ENCODE data around the gene RBP2. TPM values are rescaled to one million over a fixed set of nuclear protein-coding genes. Genes with fewer than 3 reads are reported as not detected.

RBP2 gene
- polyA plus RNA-seq, 3 donors: not detected

DNA sequence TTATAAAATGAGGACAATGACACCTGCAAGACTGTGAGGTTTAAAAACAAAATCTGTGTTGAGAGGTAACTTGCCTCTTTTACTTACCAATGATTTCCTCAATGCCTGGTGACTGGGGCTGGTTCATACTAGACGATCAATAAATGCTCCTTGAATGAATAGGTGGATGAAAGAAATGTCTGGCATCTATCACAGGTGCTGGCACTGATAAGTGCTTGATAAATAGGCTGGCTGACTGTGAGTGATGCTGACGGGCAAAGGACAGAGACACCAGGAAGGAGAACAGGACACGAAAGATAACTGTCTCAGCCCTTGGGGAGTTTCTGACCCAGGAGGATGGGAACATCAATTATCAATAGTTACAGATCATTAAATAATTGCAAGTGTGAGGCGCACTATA is 31.9 kb downstream of the RBP2 start:
- H3K4me2 ChIP-seq (replicated peaks; ENCODE audit: extremely low read depth, low read length, poor library complexity, severe bottlenecking): no peak overlapping the region
- H3K9me3 ChIP-seq (replicated peaks in 1 of 2; ENCODE audit: control insufficient read depth in 1 of 2, insufficient read depth in 1 of 2, low read length in 2 of 2): no peaks in the 10 kb centered on the region
- no peaks in the 10 kb centered on the region for H4K20me1 ChIP-seq (ENCODE audit: insufficient read depth, low read length)
- TF ChIP-seq, protein P1, sequence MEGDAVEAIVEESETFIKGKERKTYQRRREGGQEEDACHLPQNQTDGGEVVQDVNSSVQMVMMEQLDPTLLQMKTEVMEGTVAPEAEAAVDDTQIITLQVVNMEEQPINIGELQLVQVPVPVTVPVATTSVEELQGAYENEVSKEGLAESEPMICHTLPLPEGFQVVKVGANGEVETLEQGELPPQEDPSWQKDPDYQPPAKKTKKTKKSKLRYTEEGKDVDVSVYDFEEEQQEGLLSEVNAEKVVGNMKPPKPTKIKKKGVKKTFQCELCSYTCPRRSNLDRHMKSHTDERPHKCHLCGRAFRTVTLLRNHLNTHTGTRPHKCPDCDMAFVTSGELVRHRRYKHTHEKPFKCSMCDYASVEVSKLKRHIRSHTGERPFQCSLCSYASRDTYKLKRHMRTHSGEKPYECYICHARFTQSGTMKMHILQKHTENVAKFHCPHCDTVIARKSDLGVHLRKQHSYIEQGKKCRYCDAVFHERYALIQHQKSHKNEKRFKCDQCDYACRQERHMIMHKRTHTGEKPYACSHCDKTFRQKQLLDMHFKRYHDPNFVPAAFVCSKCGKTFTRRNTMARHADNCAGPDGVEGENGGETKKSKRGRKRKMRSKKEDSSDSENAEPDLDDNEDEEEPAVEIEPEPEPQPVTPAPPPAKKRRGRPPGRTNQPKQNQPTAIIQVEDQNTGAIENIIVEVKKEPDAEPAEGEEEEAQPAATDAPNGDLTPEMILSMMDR (IDR thresholded peaks at IDR 0.05): no peak
- H3K4me3 Mint-ChIP-seq: no peak overlapping the region
- H3K4me3 ChIP-seq (replicated peaks in 1 of 3; ENCODE audit: low read depth in 2 of 3, low read length in 3 of 3): no peak overlapping the region
- no peaks in the 10 kb centered on the region for H3K79me2 ChIP-seq (ENCODE audit: insufficient read depth, low read length)
- H3K4me1 ChIP-seq (ENCODE audit: control insufficient read depth in 1 of 2, insufficient read depth in 2 of 2, low read length in 2 of 2): no peaks in the 10 kb centered on the region
- H3K9ac ChIP-seq (ENCODE audit: insufficient read depth, low read length, poor library complexity, severe bottlenecking): no peak overlapping the region
- intact Hi-C loops (cut with micrococcal nuclease): no loop called here
- no peak for DNase-seq
- H3K27ac Mint-ChIP-seq: no peak overlapping the region
- H3K36me3 Mint-ChIP-seq: no peaks in the 10 kb centered on the region
- peaks cover 0 to 2% (median 0%) of the 10 kb centered on the region in 3 donors for H3K27me3 Mint-ChIP-seq (ENCODE audit: low read depth in 3 of 3)
- H3K4me1 Mint-ChIP-seq: no peaks in the 10 kb centered on the region
- WGBS (ENCODE audit: insufficient coverage): no CpG with 5 or more reads among the region's 4 CpGs
- H3K27me3 ChIP-seq (ENCODE audit: control insufficient read depth in 2 of 2, insufficient read depth in 2 of 2, low read length in 2 of 2): no peaks in the 10 kb centered on the region
- no peaks in the 10 kb centered on the region for H3K9me3 Mint-ChIP-seq
- H3K36me3 ChIP-seq (replicated peaks in 1 of 2; ENCODE audit: control insufficient read depth in 1 of 2, insufficient read depth in 2 of 2, low read length in 2 of 2): no peaks in the 10 kb centered on the region
- H2AFZ ChIP-seq (ENCODE audit: insufficient read depth, low read depth, low read length, poor library complexity, severe bottlenecking): no peak overlapping the region
- no peak overlapping the region for H3K27ac ChIP-seq (ENCODE audit: low read depth in 1 of 2, low read length in 2 of 2)

DNA sequence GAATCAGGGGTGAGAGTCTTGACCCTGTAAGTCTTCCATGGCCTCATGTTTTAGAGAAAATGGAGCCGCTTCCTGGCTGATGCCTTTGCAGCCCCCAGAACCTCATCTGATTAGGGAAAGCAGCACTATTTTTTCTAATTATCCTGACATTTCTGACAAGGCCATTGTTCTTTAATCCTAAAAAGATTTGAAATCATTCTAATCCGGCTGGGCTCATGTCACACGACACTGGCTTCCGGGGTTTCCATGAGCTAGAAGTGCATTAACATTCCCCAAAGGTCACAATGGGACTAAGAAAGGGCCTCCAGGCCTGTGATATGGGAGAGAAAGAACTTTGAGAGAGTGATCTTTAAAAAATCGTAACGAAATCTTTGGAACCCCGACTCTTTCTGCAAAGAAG is 33.1 kb downstream of the RBP2 start:
- no peaks in the 10 kb centered on the region for H3K9me3 ChIP-seq (replicated peaks in 1 of 2; ENCODE audit: control insufficient read depth in 1 of 2, insufficient read depth in 1 of 2, low read length in 2 of 2)
- H3K4me3 Mint-ChIP-seq: no peak overlapping the region
- 96% methylated on average over 5 of the region's 7 CpGs for WGBS (ENCODE audit: insufficient coverage)
- H3K4me1 Mint-ChIP-seq: no peaks in the 10 kb centered on the region
- no peak overlapping the region for H2AFZ ChIP-seq (ENCODE audit: insufficient read depth, low read depth, low read length, poor library complexity, severe bottlenecking)
- no peaks in the 10 kb centered on the region for H3K27me3 ChIP-seq (ENCODE audit: control insufficient read depth in 2 of 2, insufficient read depth in 2 of 2, low read length in 2 of 2)
- H3K4me1 ChIP-seq (ENCODE audit: control insufficient read depth in 1 of 2, insufficient read depth in 2 of 2, low read length in 2 of 2): no peaks in the 10 kb centered on the region
- H3K79me2 ChIP-seq (ENCODE audit: insufficient read depth, low read length): no peaks in the 10 kb centered on the region
- no peak overlapping the region for H3K4me2 ChIP-seq (replicated peaks; ENCODE audit: extremely low read depth, low read length, poor library complexity, severe bottlenecking)
- intact Hi-C loops (cut with micrococcal nuclease): no loop called here
- no peaks in the 10 kb centered on the region for H3K9me3 Mint-ChIP-seq
- DNase-seq: no peak
- H3K4me3 ChIP-seq (replicated peaks in 1 of 3; ENCODE audit: low read depth in 2 of 3, low read length in 3 of 3): no peak overlapping the region
- no peak overlapping the region for H3K9ac ChIP-seq (ENCODE audit: insufficient read depth, low read length, poor library complexity, severe bottlenecking)
- TF ChIP-seq, protein P1 (IDR thresholded peaks at IDR 0.05): no peak
- H3K27ac Mint-ChIP-seq: no peak overlapping the region
- no peaks in the 10 kb centered on the region for H4K20me1 ChIP-seq (ENCODE audit: insufficient read depth, low read length)
- no peaks in the 10 kb centered on the region for H3K36me3 Mint-ChIP-seq
- H3K27ac ChIP-seq (ENCODE audit: low read depth in 1 of 2, low read length in 2 of 2): no peak overlapping the region
- peaks cover 0 to 2% (median 0%) of the 10 kb centered on the region in 3 donors for H3K27me3 Mint-ChIP-seq (ENCODE audit: low read depth in 3 of 3)
- H3K36me3 ChIP-seq (replicated peaks in 1 of 2; ENCODE audit: control insufficient read depth in 1 of 2, insufficient read depth in 2 of 2, low read length in 2 of 2): no peaks in the 10 kb centered on the region

Data from CD14-positive monocyte (primary cell).